ENCODE data around the gene ROBO1.
A peak's percentile ranks its signal among the peaks of the same experiment; 100 is the strongest.

Gene ROBO1

GRCh38 chr3:78825118-78825857 lies 942.5 kb downstream of the ROBO1 start:
- no peak for DNase-seq

- DNase-seq = no peak
These were observed 943.9 kb downstream of the ROBO1 start for GRCh38 chr3:78823859-78824258.

- DNase-seq = no peak
These were observed 944.4 kb downstream of the ROBO1 start for GRCh38 chr3:78823434-78823833.

- no peak for DNase-seq
These were observed 945.1 kb downstream of the ROBO1 start for GRCh38 chr3:78822726-78823125.

- DNase-seq = no peak
These were observed 947.3 kb downstream of the ROBO1 start for GRCh38 chr3:78820542-78820941.

GRCh38 chr3:78818161-78818985 lies 949.4 kb downstream of the ROBO1 start:
- DNase-seq = no peak

- no peak for DNase-seq
These were observed 952.8 kb downstream of the ROBO1 start for GRCh38 chr3:78814893-78815562.

- DNase-seq = no peak
These were observed 955.6 kb downstream of the ROBO1 start for GRCh38 chr3:78812166-78812565.

GRCh38 chr3:78809966-78810365 lies 957.8 kb downstream of the ROBO1 start:
- no peak for DNase-seq

GRCh38 chr3:78804251-78805037 lies 963.4 kb downstream of the ROBO1 start:
- DNase-seq = no peak

- no peak for DNase-seq
These were observed 965.3 kb downstream of the ROBO1 start for GRCh38 chr3:78802562-78802930.

- DNase-seq = no peak
These were observed 965.8 kb downstream of the ROBO1 start for GRCh38 chr3:78801926-78802561.

- DNase-seq = no peak
These were observed 968.1 kb downstream of the ROBO1 start for GRCh38 chr3:78799681-78800080.

GRCh38 chr3:78798266-78798832 lies 969.4 kb downstream of the ROBO1 start:
- no peak for DNase-seq

- DNase-seq = peak; percentile 24
These were observed 973.4 kb downstream of the ROBO1 start for GRCh38 chr3:78794431-78794830.

- no peak for DNase-seq
These were observed 975.1 kb downstream of the ROBO1 start for GRCh38 chr3:78792733-78793132.

- no peak for DNase-seq
These were observed 975.6 kb downstream of the ROBO1 start for GRCh38 chr3:78792212-78792611.

GRCh38 chr3:78791753-78792152 lies 976.0 kb downstream of the ROBO1 start:
- DNase-seq = peak; percentile 47

- no peak for DNase-seq
These were observed 979.0 kb downstream of the ROBO1 start for GRCh38 chr3:78788839-78789238.

- no peak for DNase-seq
These were observed 982.8 kb downstream of the ROBO1 start for GRCh38 chr3:78785004-78785403.

- no peak for DNase-seq
These were observed 986.4 kb downstream of the ROBO1 start for GRCh38 chr3:78781351-78781750.

Data from SHP77 treated with DMSO at 0.1 percent for 48 hours (cell line).